Tibial nerve (tissue), 4 donors: Measurements from ENCODE around the gene FAM171A1. TPM values are rescaled to one million over a fixed set of nuclear protein-coding genes. Genes with fewer than 3 reads are reported as not detected.

Source experiments
- DNase-seq, 2 donors: peaks; one replicate each; pipeline ENCODE4 v3.0.0-alpha.2; 2019; ENCODE audit warnings: low spot score in 2 of 2
- H3K27ac ChIP-seq, 4 donors: fragments of 200-600 bp; sonication (generic) in 3 of 4; one replicate each; pipeline ENCODE4 v1.5.1; 2017 to 2019; ENCODE audit warnings: mild to moderate bottlenecking in 1 of 4
- H3K27me3 ChIP-seq, 2 donors: fragments of 200-600 bp; sonication (generic) in 1 of 2; one replicate each; pipeline versions ENCODE4 v1.5.1 to v1.6.0; 2017 to 2019
- H3K36me3 ChIP-seq, 3 donors: fragments of 200-600 bp; sonication (generic); one replicate each; pipeline ENCODE4 v1.5.1; 2018 to 2019
- H3K4me1 ChIP-seq, 4 donors: fragments of 200-600 bp; sonication (generic) in 3 of 4; one replicate each; pipeline ENCODE4 v1.5.1; 2017 to 2019
- H3K4me3 ChIP-seq, 4 donors: fragments of 200-600 bp; sonication (generic) in 3 of 4; one replicate each; pipeline ENCODE4 v1.5.1; 2017 to 2019; ENCODE audit warnings: mild to moderate bottlenecking in 1 of 4, moderate library complexity in 1 of 4
- H3K9me3 ChIP-seq, 4 donors: fragments of 200-600 bp; sonication (generic) in 3 of 4; one replicate each; pipeline ENCODE4 v1.5.1; 2017 to 2019
- CTCF ChIP-seq, 5 experiments: fragments of 200-600 bp in 3 of 5; fragments of 450-650 bp in 2 of 5; sonication (generic) in 3 of 5; IDR thresholded peaks; one replicate each; pipeline ENCODE4 v1.5.1; 2016 to 2019; ENCODE audit warnings: antibody characterized with exemption in 5 of 5, mild to moderate bottlenecking in 3 of 5, moderate library complexity in 2 of 5
- EP300 ChIP-seq, 2 donors: sonication (generic); formaldehyde crosslinking; IDR thresholded peaks; one replicate each; pipeline ENCODE4 v1.6.1; 2017; ENCODE audit warnings: antibody characterized with exemption in 2 of 2, mild to moderate bottlenecking in 1 of 2
- POLR2A ChIP-seq, 2 donors: fragments of 450-650 bp; IDR thresholded peaks; one replicate each; pipeline ENCODE4 v1.6.1; 2017; ENCODE audit warnings: antibody characterized with exemption in 2 of 2, mild to moderate bottlenecking in 2 of 2, moderate library complexity in 2 of 2
- WGBS, 2 donors: methylation state at CpG; one replicate each; pipeline ENCODE4 v1.1.5; 2018; 5-methylcytosine and 5-hydroxymethylcytosine counted together
- total RNA-seq, 4 donors: library from RNA; depleted of rRNA; stranded (reverse); fragments of >200 nt; gene quantifications; one replicate each; pipeline ENCODE4 v1.1.0, GENCODE V29; 2016

Gene FAM171A1
- total RNA-seq, 4 donors from 2014 or later, result 15.3 to 31.2 (median 21.2) TPM

- peaks cover 0 to 8% (median 0%) of the 10 kb centered on the region in 4 donors for H3K4me1 ChIP-seq
- no peaks in the 10 kb centered on the region for H3K27me3 ChIP-seq
- no peaks in the 10 kb centered on the region for H3K9me3 ChIP-seq
- WGBS, 2 donors, result 68 to 70% methylated on average over 4 of the region's 4 CpGs
- H3K27ac ChIP-seq, result no peak overlapping the region
- H3K36me3 ChIP-seq, result no peaks in the 10 kb centered on the region
- no peak for DNase-seq
- no peak for TF ChIP-seq EP300 (IDR thresholded peaks at IDR 0.05)
- no peak for TF ChIP-seq POLR2A (IDR thresholded peaks at IDR 0.05)
- no peak for TF ChIP-seq CTCF (IDR thresholded peaks at IDR 0.05)
- H3K4me3 ChIP-seq, result no peak overlapping the region
These were observed 10.5 kb downstream of the FAM171A1 start for GRCh38 chr10:15360566-15360965.

- 71% methylated on average over 8 of the region's 8 CpGs for WGBS, 2 donors
These were observed 17.5 kb downstream of the FAM171A1 start for GRCh38 chr10:15353471-15354017.

GRCh38 chr10:15352836-15353235, 18.3 kb downstream of the FAM171A1 start:
- Histone ChIP-seq H3K27ac (no peak overlapping the region), H3K36me3 (no peaks in the 10 kb centered on the region), H3K4me3 (no peak overlapping the region), H3K27me3 (no peaks in the 10 kb centered on the region), H3K4me1 (peaks cover 0 to 15% (median 3%) of the 10 kb centered on the region in 4 donors), H3K9me3 (no peaks in the 10 kb centered on the region)
- no peak for DNase-seq
- 86 to 89% methylated on average over 7 of the region's 7 CpGs for WGBS, 2 donors
- no peak for TF ChIP-seq EP300 (IDR thresholded peaks at IDR 0.05)
- TF ChIP-seq CTCF (IDR thresholded peaks at IDR 0.05), result no peak
- TF ChIP-seq POLR2A (IDR thresholded peaks at IDR 0.05), result no peak

More at GRCh38 chr10:15353471-15354017, 17.5 kb downstream of the FAM171A1 start:
- H3K9me3 ChIP-seq, result no peaks in the 10 kb centered on the region
- DNase-seq, result no peak
- no peaks in the 10 kb centered on the region for H3K27me3 ChIP-seq
- TF ChIP-seq POLR2A (IDR thresholded peaks at IDR 0.05), result no peak
- no peak overlapping the region for H3K27ac ChIP-seq
- peaks cover 0 to 15% (median 3%) of the 10 kb centered on the region in 4 donors for H3K4me1 ChIP-seq
- no peaks in the 10 kb centered on the region for H3K36me3 ChIP-seq
- H3K4me3 ChIP-seq, result no peak overlapping the region

DNA sequence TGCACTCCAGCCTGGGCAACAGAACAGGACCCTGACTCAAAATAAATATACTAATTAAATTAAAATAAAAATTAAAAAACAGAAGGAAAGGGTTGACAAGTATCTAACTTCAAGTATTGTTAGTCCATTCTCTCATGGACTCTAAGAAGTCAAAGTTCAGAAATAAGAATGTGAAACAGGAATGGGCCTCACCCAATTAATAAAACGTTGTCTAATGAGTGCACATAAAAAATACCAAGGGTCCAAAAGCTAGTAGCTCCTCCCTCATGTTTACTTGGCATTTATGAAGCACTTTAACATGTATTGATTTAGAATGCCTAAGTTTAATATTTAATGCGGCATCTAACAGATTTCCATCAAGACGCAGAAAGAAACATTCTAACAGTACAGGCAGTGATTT, 18.9 kb downstream of the FAM171A1 start:
- H3K27ac ChIP-seq, result no peak overlapping the region
- 62 to 69% methylated on average over 3 of the region's 3 CpGs for WGBS, 2 donors
- no peaks in the 10 kb centered on the region for H3K9me3 ChIP-seq
- TF ChIP-seq CTCF (IDR thresholded peaks at IDR 0.05) (no peak), EP300 (IDR thresholded peaks at IDR 0.05) (no peak), POLR2A (IDR thresholded peaks at IDR 0.05) (no peak)
- no peaks in the 10 kb centered on the region for H3K36me3 ChIP-seq
- H3K4me1 ChIP-seq, result peaks cover 0 to 15% (median 3%) of the 10 kb centered on the region in 4 donors
- H3K27me3 ChIP-seq, result no peaks in the 10 kb centered on the region
- no peak overlapping the region for H3K4me3 ChIP-seq
- no peak for DNase-seq

GRCh38 chr10:15351099-15351820, 19.8 kb downstream of the FAM171A1 start:
- no peak overlapping the region for H3K4me3 ChIP-seq
- DNase-seq, result no peak
- TF ChIP-seq CTCF (IDR thresholded peaks at IDR 0.05) (no peak), POLR2A (IDR thresholded peaks at IDR 0.05) (no peak), EP300 (IDR thresholded peaks at IDR 0.05) (no peak)
- H3K36me3 ChIP-seq, result no peaks in the 10 kb centered on the region
- H3K27ac ChIP-seq, result no peak overlapping the region
- H3K4me1 ChIP-seq, result peaks cover 0 to 16% (median 5%) of the 10 kb centered on the region in 4 donors
- no peaks in the 10 kb centered on the region for H3K27me3 ChIP-seq
- 63 to 64% methylated on average over 12 of the region's 12 CpGs for WGBS, 2 donors
- H3K9me3 ChIP-seq, result no peaks in the 10 kb centered on the region
